Uterus (tissue), 2 donors: Measurements from ENCODE around the gene EPC1.

ENCODE experiments used
- POLR2A ChIP-seq, 2 donors: fragments of 450-650 bp; IDR thresholded peaks; one replicate each; pipeline ENCODE4 v1.6.1; 2016; ENCODE audit warnings: antibody characterized with exemption in 2 of 2, mild to moderate bottlenecking in 1 of 2, moderate library complexity in 1 of 2
- TF ChIP-seq, protein P1 (sequence below), 4 experiments: fragments of 200-600 bp in 2 of 4; fragments of 450-650 bp in 2 of 4; sonication (generic) in 2 of 4; IDR thresholded peaks; one replicate each; pipeline ENCODE4 v1.5.1; 2016 to 2019; ENCODE audit warnings: antibody characterized with exemption in 4 of 4, mild to moderate bottlenecking in 2 of 4, moderate library complexity in 1 of 4

DNA sequence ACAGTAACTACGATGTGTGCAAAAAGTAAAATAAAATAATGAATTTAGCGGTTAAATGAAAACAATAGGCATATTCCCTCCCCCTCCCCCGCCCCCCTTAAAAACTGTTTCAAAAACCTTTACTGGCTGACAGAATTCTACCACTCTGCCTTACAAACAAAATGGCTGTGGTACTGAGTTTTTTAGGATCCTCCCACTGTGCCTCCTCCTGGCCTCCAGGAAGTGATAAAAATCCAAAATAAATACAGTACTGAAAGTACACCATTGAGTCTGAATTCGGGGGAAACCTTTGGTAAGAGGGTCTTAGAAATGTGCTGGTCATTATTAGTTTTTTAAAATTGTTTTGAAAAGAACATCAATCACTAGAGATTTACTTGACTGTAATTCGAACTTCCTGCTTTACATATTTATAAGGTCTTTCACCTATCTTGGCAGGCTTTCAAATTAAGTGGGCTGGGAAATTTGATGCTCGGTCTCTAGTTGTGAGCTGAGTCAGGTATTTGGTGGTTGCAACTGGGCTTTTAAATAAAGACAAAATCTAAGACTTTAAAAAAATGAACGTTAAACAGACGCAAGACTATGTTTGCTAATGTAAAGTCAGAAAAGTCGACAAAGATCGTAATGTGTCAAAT is 32.5 kb upstream of the EPC1 start:
- TF ChIP-seq, protein P1, sequence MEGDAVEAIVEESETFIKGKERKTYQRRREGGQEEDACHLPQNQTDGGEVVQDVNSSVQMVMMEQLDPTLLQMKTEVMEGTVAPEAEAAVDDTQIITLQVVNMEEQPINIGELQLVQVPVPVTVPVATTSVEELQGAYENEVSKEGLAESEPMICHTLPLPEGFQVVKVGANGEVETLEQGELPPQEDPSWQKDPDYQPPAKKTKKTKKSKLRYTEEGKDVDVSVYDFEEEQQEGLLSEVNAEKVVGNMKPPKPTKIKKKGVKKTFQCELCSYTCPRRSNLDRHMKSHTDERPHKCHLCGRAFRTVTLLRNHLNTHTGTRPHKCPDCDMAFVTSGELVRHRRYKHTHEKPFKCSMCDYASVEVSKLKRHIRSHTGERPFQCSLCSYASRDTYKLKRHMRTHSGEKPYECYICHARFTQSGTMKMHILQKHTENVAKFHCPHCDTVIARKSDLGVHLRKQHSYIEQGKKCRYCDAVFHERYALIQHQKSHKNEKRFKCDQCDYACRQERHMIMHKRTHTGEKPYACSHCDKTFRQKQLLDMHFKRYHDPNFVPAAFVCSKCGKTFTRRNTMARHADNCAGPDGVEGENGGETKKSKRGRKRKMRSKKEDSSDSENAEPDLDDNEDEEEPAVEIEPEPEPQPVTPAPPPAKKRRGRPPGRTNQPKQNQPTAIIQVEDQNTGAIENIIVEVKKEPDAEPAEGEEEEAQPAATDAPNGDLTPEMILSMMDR (IDR thresholded peaks at IDR 0.05), result no peak
- TF ChIP-seq POLR2A (IDR thresholded peaks at IDR 0.05), result no peak
